Islet precursor cell (in vitro differentiated cells): ENCODE results near the gene SFPQ.
"Not testable (repeated sequence)": the region's sequence is repeated elsewhere in the genome, so short reads cannot be mapped to it uniquely, and the experiment has no call there.

Experiments
- DNase-seq: peaks from one replicate; pipeline ENCODE4 v3.0.0-alpha.2; 2018

SFPQ gene

GRCh38 chr1:35187816-35188342, 5.1 kb downstream of the SFPQ start:
- DNase-seq = no peak

- no peak for DNase-seq
These were observed 6.7 kb downstream of the SFPQ start for GRCh38 chr1:35186239-35186638.

- DNase-seq = no peak
These were observed 7.7 kb downstream of the SFPQ start for GRCh38 chr1:35185200-35185599.

GRCh38 chr1:35184495-35185199, 8.3 kb downstream of the SFPQ start:
- DNase-seq = no peak

GRCh38 chr1:35181790-35182455, 11.0 kb downstream of the SFPQ start:
- DNase-seq = no peak

- no peak for DNase-seq
These were observed 12.1 kb downstream of the SFPQ start for GRCh38 chr1:35180776-35181374.

- no peak for DNase-seq
These were observed 13.0 kb downstream of the SFPQ start for GRCh38 chr1:35179908-35180307.

- no peak for DNase-seq
These were observed 14.0 kb downstream of the SFPQ start for GRCh38 chr1:35178874-35179380.

GRCh38 chr1:35178295-35178695, 14.7 kb downstream of the SFPQ start:
- no peak for DNase-seq

- DNase-seq = no peak
These were observed 15.6 kb downstream of the SFPQ start for GRCh38 chr1:35177237-35177786.

GRCh38 chr1:35175602-35176001, 17.3 kb downstream of the SFPQ start:
- no peak for DNase-seq

GRCh38 chr1:35175098-35175576, 17.8 kb downstream of the SFPQ start:
- DNase-seq = no peak

- DNase-seq = no peak
These were observed 18.9 kb downstream of the SFPQ start for GRCh38 chr1:35173909-35174540.

- no peak for DNase-seq
These were observed 19.5 kb downstream of the SFPQ start for GRCh38 chr1:35173491-35173890.

GRCh38 chr1:35172022-35172421, 20.9 kb downstream of the SFPQ start:
- DNase-seq = no peak

- DNase-seq = no peak
These were observed 21.4 kb downstream of the SFPQ start for GRCh38 chr1:35171579-35171978.

- DNase-seq = no peak
These were observed 28.1 kb downstream of the SFPQ start for GRCh38 chr1:35164893-35165292.

GRCh38 chr1:35151220-35151619, 41.7 kb downstream of the SFPQ start:
- no peak for DNase-seq

GRCh38 chr1:35145892-35146549, 46.9 kb downstream of the SFPQ start:
- DNase-seq = not testable (repeated sequence)

GRCh38 chr1:35143737-35144508, 49.0 kb downstream of the SFPQ start:
- no peak for DNase-seq

- DNase-seq = not testable (repeated sequence)
These were observed 50.2 kb downstream of the SFPQ start for GRCh38 chr1:35142728-35143127.
